Activated CD4-positive, alpha-beta T cell treated with anti-CD3 and anti-CD28 coated beads for 4 hours (primary cell): ENCODE data around the gene ANKK1.

Experiments used
- DNase-seq, 2 donors: peaks; one replicate each; pipeline ENCODE4 v3.0.0-alpha.2; 2020

ANKK1 gene

DNA sequence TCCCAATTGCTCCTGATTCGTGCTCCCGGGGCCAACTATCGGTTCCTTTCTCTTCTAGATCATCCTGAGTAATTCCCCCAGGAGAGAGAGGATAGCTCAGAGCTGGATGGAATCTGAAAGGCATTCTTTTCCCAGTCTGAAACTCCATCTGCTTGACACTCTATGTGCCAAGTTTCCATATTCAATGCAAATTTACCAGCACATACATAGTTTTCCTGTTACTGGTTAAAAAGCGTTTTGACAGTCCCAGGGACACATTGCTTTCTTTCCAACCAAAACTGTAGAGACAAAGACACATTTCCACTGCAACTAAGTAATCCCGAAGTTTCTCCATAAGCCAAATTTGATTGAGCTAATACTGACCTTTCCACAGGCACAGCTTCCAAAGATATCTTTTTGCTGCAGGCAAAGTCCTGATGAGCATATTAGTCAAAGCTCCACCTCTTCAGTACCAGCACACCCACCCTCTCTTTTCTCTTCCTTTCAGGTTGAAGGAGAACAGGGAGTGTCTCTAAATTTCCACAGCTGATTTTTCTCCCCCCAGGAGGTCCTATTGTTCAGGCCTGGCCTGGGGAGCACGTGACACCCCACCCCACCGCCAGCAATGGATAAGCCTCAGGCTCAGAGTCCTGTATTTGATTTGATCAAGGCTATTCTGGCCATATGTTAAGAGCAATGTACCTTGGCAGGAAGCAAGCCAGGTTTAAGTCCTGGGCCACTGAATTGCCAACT lies 9.7 kb upstream of the ANKK1 start:
- no peak for DNase-seq

DNA sequence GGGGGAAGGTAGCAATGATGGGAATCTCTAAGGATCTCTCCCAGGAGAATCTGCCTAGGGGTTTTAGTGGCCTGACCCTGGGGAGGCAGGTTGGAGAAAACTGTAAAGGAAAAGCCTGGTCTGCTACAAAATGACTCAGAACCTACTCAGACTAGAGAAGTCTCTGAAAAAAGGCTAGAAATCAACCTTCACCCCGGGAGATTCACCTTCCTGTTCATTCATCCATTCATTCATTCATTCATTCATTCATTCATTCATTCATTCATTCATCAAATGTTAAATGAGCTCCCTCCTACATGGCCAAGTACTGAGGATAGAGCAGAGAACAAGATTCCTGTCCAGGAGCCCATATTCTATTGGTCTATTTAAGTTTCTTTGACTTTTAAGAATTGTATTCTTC lies 8.9 kb upstream of the ANKK1 start:
- no peak for DNase-seq

GRCh38 chr11:113382121-113382520 lies 5.5 kb upstream of the ANKK1 start:
- DNase-seq, result no peak

GRCh38 chr11:113384551-113384950 lies 3.0 kb upstream of the ANKK1 start:
- DNase-seq, result no peak

DNA sequence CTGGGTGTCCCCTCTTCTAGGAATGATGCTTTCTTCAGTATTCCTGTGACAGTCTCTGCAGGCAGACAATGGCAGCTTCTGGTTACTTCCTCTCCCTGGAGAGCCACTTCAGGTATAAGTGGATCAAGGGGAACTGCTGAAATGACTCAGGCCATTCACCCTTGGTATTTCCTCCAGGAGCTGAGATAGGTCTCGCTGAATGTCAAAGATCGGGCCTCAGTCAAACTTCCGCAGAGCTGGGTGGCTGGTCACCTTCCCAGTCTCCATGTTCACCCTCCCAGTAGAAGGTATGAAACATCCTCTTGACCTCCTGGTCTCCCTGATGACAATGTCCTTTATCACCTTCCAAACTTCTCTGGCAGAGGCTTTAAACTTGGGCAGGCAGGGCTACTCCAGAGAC lies 1.8 kb upstream of the ANKK1 start:
- no peak for DNase-seq

GRCh38 chr11:113386866-113387265 lies 713 bp upstream of the ANKK1 start:
- no peak for DNase-seq

GRCh38 chr11:113389272-113389671 lies 1.7 kb downstream of the ANKK1 start:
- DNase-seq, result no peak

DNA sequence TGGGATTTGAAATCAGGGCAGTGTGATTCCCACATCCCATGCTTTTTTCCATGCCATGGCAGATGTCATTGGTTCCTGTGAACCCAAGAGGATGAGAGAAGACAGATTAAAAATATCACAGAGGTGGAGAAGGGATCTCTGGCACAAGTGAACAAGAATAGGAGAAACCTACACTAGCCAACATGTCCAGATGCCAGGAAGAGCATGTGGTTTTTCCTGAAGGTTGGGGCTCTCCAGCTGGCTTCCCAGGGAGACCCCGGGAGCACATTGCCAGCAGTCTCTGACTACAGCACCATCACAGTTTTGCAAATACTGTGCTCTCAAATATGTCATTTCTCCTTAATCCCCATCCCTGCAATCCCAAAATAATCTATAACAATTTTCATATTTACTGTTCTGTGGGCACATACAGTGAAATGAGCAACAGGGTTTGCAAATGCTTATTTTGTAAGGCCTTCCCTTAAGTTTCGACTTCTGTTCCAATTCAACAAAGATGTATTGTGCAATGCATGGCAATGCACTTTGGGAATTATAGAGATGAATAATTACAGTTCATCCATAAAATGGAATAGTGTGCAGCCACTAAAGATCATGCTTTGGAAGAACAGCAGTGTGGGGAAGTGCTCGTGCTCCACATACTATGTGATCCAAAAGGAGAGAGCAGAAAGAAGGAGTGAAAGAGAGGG lies 4.8 kb downstream of the ANKK1 start:
- DNase-seq, result no peak

GRCh38 chr11:113393501-113393985 lies 6.0 kb downstream of the ANKK1 start:
- DNase-seq, result no peak

GRCh38 chr11:113394919-113395318 lies 7.3 kb downstream of the ANKK1 start:
- DNase-seq, result no peak

DNA sequence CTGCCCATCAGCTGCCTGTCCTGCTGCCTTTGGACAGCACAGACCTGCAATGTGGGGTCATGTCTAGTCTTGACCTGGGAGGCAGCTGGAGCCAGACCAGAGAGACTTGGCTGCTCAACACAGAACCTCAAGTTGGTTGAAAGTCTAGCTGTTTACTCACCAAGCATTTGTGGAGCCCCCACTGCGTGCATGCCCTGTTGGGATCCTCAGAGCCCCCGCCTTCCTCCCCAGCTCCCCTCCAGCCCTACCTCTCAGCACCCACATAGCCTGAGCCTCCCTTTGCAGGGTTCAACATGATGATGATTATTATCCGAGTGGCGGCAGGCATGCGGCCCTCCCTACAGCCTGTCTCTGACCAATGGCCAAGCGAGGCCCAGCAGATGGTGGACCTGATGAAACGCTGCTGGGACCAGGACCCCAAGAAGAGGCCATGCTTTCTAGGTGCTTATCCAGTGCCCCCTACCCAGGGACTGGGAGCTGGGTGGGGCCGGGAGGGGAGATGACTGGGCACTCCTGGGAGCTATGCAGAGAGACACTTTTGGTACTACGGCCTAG lies 8.3 kb downstream of the ANKK1 start:
- no peak for DNase-seq

DNA sequence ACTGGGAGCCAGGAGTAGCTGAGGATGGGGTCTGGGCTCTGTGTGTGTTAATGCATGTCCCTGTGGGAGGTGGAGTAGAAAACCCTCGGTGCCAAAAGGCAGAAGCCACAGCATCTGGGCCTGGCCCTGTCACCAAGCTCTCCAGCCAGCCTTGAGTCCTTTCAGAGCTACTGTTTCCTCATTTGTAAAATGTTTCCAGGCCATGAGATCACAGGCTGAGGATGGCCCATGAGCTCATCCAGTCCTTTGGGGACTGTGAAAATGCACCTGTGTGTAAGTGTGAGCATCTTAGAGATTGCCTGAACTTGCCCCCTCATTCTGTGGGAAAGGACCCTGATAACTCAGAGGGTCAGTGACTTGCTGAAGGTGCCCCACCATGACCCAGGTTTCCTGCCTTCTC lies 9.1 kb downstream of the ANKK1 start:
- no peak for DNase-seq

DNA sequence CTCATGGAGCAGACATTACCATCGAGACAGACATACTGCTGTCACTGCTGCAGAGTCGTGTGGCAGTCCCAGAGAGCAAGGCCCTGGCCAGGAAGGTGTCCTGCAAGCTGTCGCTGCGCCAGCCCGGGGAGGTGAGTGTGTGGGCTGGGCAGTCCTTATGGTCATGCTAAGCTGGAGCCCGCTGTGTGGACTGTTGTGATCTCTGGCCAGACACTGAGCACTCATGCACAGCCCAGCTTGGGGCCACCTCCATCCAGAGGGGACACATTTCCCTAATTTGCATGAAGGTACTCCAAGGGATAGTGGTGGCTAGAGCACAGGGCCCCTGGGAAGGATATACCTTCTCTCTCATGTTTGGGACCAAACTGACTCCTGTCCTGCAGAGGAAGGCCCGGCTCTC lies 9.6 kb downstream of the ANKK1 start:
- no peak for DNase-seq

GRCh38 chr11:113397821-113398220 lies 10.2 kb downstream of the ANKK1 start:
- no peak for DNase-seq

GRCh38 chr11:113398669-113399430 lies 11.3 kb downstream of the ANKK1 start:
- no peak for DNase-seq

DNA sequence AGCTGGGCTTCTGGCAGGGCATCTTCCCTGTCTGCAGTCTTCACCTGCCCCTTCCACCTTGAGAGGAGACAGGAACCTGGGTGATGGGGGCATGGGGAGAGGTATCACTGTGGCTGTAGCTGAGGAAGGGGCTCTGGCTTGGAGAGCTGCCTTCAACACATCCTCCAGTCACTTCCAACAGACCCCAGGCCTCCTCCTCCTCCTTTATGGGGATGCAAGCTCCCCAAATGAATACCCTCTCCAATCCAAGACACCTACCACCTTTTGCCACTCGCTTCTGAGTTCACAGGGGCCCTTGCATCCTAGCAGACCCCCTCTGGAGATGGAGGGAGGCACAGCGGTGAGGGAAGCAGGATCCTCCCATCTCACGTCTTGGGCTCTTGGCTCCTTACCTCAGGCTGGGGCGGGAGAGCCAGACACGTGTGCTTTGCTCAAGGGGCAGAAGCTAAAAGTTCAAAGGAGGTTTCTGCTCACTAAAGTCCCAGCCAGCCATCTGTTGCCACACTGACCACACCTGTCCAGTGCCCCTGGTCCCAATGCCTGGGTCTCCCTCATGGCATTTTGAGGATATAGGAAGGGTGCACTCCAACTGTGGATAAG lies 13.2 kb downstream of the ANKK1 start:
- no peak for DNase-seq

GRCh38 chr11:113401718-113402117 lies 14.1 kb downstream of the ANKK1 start:
- DNase-seq, result no peak

DNA sequence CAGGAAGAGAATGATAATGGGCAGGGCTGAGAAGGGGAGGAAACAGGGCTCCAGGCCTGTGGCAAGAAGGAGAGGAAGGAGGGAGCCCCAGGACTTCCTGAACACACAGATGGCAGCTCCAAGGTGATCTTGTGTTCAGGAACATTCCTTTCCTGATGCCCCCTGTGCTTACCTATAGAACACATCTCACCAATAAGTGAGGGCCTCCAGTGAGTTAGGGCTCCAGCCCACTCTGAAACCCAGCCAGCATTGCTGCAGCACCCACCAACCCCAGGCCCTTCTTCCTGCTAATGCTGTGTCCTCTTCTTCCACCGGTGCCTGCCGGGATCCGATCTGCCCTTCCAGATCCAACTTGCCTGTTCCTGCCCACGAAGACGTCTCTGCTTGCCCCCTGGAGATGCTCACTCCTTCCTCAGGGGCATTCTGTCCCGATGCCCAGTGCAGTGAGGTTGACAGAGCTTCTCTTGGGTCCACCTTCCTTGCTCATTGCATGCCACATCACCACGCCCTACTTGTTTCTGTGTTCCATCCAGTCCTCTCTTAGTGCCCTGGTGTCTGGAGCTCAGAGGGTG lies 17.4 kb downstream of the ANKK1 start:
- no peak for DNase-seq

GRCh38 chr11:113405724-113406478 lies 18.3 kb downstream of the ANKK1 start:
- no peak for DNase-seq

- DNase-seq, result no peak
Observed at GRCh38 chr11:113407163-113407562, 19.6 kb downstream of the ANKK1 start.

DNA sequence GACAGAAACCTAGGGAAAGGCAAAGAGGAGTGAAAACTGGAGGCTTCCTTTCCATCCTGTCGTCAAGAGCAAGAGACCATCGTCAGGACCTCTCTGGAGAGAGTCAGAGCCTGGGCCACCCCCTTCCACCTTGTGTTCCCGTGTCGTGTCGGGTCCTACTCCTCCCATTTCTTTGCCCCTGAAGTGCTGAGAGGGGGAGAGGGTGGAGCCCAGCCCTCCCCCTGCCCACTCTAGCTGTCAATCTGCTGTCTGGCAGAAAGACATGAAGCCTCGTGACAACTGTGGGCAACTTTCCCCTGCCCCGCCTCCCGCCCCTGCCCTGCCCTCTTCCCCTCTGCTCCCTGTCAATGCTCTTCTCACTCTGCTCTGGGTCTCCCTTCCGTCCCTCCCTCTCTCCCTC lies 20.6 kb downstream of the ANKK1 start:
- no peak for DNase-seq

DNA sequence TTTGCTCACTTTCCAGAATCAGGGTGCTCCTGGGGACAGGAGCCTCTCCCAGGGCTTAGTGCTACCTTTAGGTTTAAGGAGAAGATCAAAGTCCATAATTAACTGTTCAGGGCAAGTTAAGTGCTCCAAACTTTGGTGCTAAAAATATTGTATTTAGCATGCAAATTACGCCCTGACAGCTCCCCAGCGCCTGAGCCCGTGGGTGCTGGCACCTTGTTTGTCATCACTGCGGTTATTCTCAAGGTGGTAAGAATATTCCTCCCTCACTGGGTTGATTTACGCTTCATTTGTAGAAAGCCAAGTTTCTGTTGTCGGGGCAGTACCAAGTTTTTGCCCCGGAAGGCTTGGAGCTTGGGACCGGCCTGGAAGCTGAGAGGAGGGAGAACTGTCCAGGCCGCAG lies 21.3 kb downstream of the ANKK1 start:
- DNase-seq, result no peak
